ENCODE data around the gene PADI1.

DNA sequence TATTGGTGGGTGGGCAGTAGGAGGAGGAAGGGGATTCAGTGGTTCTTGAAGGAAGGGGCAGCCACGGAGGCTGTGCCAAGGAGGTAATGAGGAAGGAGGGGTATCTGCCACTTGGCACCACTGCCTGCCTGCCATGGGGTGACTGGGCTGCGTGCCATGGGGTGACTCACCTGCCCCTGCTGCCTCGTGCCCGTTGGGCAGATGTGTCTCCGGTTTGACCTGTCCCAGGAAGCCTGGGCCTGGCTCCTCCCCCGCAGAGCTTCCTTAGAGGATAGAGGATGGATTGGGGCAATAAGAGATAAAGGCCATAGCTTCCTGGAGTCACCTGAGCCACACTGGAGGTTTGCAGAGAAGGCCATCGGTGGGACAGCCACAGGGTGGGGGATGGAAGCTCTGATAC, 45.7 kb downstream of the PADI1 start:
- TF ChIP-seq, protein P1, sequence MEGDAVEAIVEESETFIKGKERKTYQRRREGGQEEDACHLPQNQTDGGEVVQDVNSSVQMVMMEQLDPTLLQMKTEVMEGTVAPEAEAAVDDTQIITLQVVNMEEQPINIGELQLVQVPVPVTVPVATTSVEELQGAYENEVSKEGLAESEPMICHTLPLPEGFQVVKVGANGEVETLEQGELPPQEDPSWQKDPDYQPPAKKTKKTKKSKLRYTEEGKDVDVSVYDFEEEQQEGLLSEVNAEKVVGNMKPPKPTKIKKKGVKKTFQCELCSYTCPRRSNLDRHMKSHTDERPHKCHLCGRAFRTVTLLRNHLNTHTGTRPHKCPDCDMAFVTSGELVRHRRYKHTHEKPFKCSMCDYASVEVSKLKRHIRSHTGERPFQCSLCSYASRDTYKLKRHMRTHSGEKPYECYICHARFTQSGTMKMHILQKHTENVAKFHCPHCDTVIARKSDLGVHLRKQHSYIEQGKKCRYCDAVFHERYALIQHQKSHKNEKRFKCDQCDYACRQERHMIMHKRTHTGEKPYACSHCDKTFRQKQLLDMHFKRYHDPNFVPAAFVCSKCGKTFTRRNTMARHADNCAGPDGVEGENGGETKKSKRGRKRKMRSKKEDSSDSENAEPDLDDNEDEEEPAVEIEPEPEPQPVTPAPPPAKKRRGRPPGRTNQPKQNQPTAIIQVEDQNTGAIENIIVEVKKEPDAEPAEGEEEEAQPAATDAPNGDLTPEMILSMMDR (IDR thresholded peaks at IDR 0.05; ENCODE audit: insufficient read depth, low read depth, low read length) = no peak
- TF ChIP-seq EZH2 (IDR thresholded peaks at IDR 0.05; ENCODE audit: insufficient read depth, low read length) = no peak
